Activated T-helper 2 cell treated with anti-CD3 and anti-CD28 coated beads, Interferon-gamma antibody, Interleukin-2, Interleukin-4, amounts not matched to agents 10 μg/mL and 5 μg/mL and 100 μg/mL, durations not matched to agents 14 hours and 24 hours and 36 hours (primary cell): ENCODE measurements around the gene CEP112. TPM values are rescaled to one million over a fixed set of nuclear protein-coding genes. Genes with fewer than 3 reads are reported as not detected.
"Not testable (repeated sequence)": the region's sequence is repeated elsewhere in the genome, so short reads cannot be mapped to it uniquely, and the experiment has no call there.

Source experiments
- DNase-seq: peaks from one replicate; pipeline ENCODE4 v3.0.0; 2021; ENCODE audit warnings: low spot score
- H3K27ac Mint-ChIP-seq: one replicate; pipeline ENCODE4 v1.8.0; 2021; ENCODE audit warnings: mixed read lengths
- H3K27me3 Mint-ChIP-seq: one replicate; pipeline ENCODE4 v1.8.0; 2021; ENCODE audit warnings: low read depth, mixed read lengths
- H3K36me3 Mint-ChIP-seq: one replicate; pipeline ENCODE4 v1.8.0; 2021; ENCODE audit warnings: low read depth, mixed read lengths
- H3K4me1 Mint-ChIP-seq: one replicate; pipeline ENCODE4 v1.8.0; 2021; ENCODE audit warnings: low read depth, mixed read lengths
- H3K4me3 Mint-ChIP-seq: one replicate; pipeline ENCODE4 v1.8.0; 2021; ENCODE audit warnings: low read depth, mild to moderate bottlenecking, moderate library complexity, mixed read lengths
- H3K9me3 Mint-ChIP-seq: one replicate; pipeline ENCODE4 v1.8.0; 2021; ENCODE audit warnings: mixed read lengths
- intact Hi-C: fragments of 100-400 bp; cut with micrococcal nuclease; formaldehyde crosslinking; loops from one replicate; pipeline ENCODE4 v1.15.1; 2023
- total RNA-seq: library from RNA; stranded (reverse); gene quantifications from 2 replicates; pipeline ENCODE4 v1.2.3, GENCODE V29; 2022

The CEP112 gene
- total RNA-seq, 1 donor from 2014 or later: 0.66 TPM

- Mint-ChIP-seq H3K9me3 (no peaks in the 10 kb centered on the region), H3K27ac (no peak overlapping the region), H3K4me3 (no peak overlapping the region), H3K27me3 (peaks cover 6% of the 10 kb centered on the region), H3K4me1 (no peaks in the 10 kb centered on the region), H3K36me3 (no peaks in the 10 kb centered on the region)
- DNase-seq: no peak
- intact Hi-C loops: no loop called here
Measured at GRCh38 chr17:65820811-65821210, 371.1 kb downstream of the CEP112 start.

GRCh38 chr17:65820306-65820705, 371.6 kb downstream of the CEP112 start:
- H3K4me3 Mint-ChIP-seq: no peak overlapping the region
- intact Hi-C loops: no loop called here
- peaks cover 9% of the 10 kb centered on the region for H3K27me3 Mint-ChIP-seq
- no peak overlapping the region for H3K27ac Mint-ChIP-seq
- H3K36me3 Mint-ChIP-seq: no peaks in the 10 kb centered on the region
- no peak for DNase-seq
- no peaks in the 10 kb centered on the region for H3K4me1 Mint-ChIP-seq
- no peaks in the 10 kb centered on the region for H3K9me3 Mint-ChIP-seq

GRCh38 chr17:65819810-65820209, 372.1 kb downstream of the CEP112 start:
- H3K27me3 Mint-ChIP-seq: peaks cover 11% of the 10 kb centered on the region
- intact Hi-C loops: no loop called here
- H3K27ac Mint-ChIP-seq: no peak overlapping the region
- H3K4me3 Mint-ChIP-seq: no peak overlapping the region
- no peak for DNase-seq
- H3K4me1 Mint-ChIP-seq: no peaks in the 10 kb centered on the region
- H3K9me3 Mint-ChIP-seq: no peaks in the 10 kb centered on the region
- H3K36me3 Mint-ChIP-seq: no peaks in the 10 kb centered on the region

DNA sequence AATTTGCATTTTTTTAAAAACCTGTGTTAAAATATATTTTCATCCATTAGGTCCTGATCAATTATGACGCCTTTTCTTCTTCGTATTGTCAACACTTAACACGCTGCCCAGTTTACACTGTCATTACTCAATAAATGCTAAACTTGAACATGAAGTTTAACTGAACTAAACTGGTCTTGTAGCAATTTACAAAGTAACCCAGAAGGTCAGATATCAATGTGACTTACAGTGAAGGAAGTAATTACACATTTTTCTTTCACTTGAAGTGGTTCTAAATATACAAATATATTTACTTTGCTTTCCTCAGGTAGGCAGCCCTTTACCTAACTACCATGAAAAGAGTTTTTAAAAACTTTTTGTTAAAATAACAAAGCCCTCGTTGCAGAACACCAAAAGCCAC, 374.0 kb downstream of the CEP112 start:
- H3K27me3 Mint-ChIP-seq: peaks cover 18% of the 10 kb centered on the region
- H3K27ac Mint-ChIP-seq: no peak overlapping the region
- no peak overlapping the region for H3K4me3 Mint-ChIP-seq
- H3K9me3 Mint-ChIP-seq: no peaks in the 10 kb centered on the region
- no peaks in the 10 kb centered on the region for H3K4me1 Mint-ChIP-seq
- no peak for DNase-seq
- no peaks in the 10 kb centered on the region for H3K36me3 Mint-ChIP-seq
- intact Hi-C loops: no loop called here

DNA sequence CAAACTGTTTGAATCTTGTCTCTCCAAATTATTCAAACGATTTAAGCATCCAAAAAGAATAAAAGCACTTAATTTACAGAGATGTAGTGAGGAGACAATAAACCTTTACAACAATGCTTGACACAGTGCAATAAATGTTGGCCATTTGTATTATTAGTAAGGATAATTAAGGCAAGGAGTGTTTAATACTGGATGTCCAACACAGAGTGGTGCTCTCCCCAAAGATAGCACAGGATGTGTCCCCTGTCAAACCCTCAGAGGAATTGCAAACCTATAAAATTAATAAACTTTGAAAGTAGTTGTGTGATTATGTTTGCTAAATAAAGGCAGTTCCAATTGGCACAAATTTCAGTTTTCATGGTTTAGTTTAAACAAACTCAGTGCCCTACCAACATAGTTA, 377.5 kb downstream of the CEP112 start:
- H3K9me3 Mint-ChIP-seq: peaks cover 15% of the 10 kb centered on the region
- peaks cover 3% of the 10 kb centered on the region for H3K4me1 Mint-ChIP-seq
- no peaks in the 10 kb centered on the region for H3K36me3 Mint-ChIP-seq

DNA sequence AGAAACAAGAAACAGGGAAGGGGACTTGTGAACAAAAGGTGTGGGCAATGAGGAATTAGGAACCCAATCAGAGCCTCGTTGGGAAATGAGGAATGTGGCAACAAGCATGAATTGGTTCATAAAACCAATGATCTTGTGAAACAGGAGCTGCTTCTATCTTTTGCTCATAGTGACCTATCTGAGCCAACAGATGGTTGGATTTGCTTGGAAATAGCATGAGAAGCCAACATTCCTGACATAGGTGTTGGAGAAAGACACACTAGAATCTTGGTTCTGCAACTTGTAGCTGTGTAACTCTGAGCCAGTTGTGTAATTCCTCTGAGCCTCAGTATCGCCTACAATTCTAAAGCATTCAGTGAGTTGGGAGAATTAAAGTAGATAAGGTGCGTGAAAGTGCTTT, 378.6 kb downstream of the CEP112 start:
- Mint-ChIP-seq H3K4me3 (no peak overlapping the region), H3K27me3 (peaks cover 15% of the 10 kb centered on the region), H3K9me3 (peaks cover 26% of the 10 kb centered on the region), H3K36me3 (peaks cover 3% of the 10 kb centered on the region), H3K27ac (no peak overlapping the region), H3K4me1 (peaks cover 13% of the 10 kb centered on the region)
- DNase-seq: no peak
- intact Hi-C loops: no loop called here

More for the DNA sequence above, 377.5 kb downstream of the CEP112 start:
- H3K4me3 Mint-ChIP-seq: no peak overlapping the region
- no peak for DNase-seq
- intact Hi-C loops: no loop called here
- peaks cover 17% of the 10 kb centered on the region for H3K27me3 Mint-ChIP-seq
- H3K27ac Mint-ChIP-seq: no peak overlapping the region

DNA sequence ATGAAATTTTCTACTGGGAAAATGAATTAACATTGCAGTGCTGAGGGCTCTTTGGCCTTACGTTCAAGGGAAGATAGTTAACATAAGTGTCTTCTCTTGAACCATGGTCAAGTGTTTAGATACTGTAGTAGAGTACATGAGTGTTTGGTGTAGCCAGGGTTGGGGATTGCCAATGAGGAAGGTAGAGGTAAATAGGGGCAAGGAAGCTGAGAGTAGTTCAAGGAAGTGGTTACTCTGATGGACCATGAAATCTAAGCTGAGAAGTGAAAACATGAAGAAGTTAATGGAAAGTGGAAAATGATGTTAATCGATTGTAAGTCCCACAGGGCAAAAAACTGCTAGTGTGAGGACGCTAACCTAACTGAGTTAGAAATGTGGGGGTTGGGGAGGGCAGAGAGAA, 380.9 kb downstream of the CEP112 start:
- Mint-ChIP-seq H3K36me3 (peaks cover 10% of the 10 kb centered on the region), H3K9me3 (peaks cover 41% of the 10 kb centered on the region), H3K4me1 (peaks cover 13% of the 10 kb centered on the region), H3K27me3 (peaks cover 12% of the 10 kb centered on the region), H3K27ac (no peak overlapping the region), H3K4me3 (no peak overlapping the region)
- intact Hi-C loops: no loop called here
- no peak for DNase-seq

DNA sequence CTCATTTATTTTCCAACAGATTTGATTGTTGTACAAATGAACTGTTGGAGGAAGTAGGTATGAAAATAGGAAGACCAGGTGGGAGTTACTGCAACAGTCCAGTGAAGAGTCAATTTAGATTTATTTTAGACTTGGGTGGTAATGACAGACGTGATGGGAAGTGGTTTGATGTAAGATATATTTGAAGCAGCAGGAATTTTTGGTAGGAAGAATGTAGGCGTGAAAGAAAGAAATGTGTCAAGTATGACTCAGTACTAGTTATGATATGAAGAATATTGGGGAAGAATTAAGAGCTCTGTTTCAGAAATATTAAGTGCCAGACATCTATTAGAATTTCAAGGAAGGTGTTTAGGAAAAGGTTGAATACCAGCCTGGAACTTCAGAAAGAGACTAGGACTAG, 382.6 kb downstream of the CEP112 start:
- peaks cover 48% of the 10 kb centered on the region for H3K9me3 Mint-ChIP-seq
- peaks cover 13% of the 10 kb centered on the region for H3K4me1 Mint-ChIP-seq
- no peak overlapping the region for H3K4me3 Mint-ChIP-seq
- DNase-seq: no peak
- intact Hi-C loops: loop anchor here (10.0 kb wide), 1 partner anchor 105 kb away; no protein-coding TSS in a partner anchor
- H3K27me3 Mint-ChIP-seq: peaks cover 8% of the 10 kb centered on the region
- H3K36me3 Mint-ChIP-seq: peaks cover 10% of the 10 kb centered on the region
- peak overlapping the region; percentile 1 for H3K27ac Mint-ChIP-seq

- Mint-ChIP-seq H3K4me1 (peaks cover 13% of the 10 kb centered on the region), H3K9me3 (peaks cover 50% of the 10 kb centered on the region), H3K36me3 (peaks cover 10% of the 10 kb centered on the region)
- intact Hi-C loops: loop anchor here (10.0 kb wide), 1 partner anchor 106 kb away; no protein-coding TSS in a partner anchor
- H3K4me3 Mint-ChIP-seq, DNase-seq, H3K27ac Mint-ChIP-seq, H3K27me3 Mint-ChIP-seq: not testable (repeated sequence)
Measured at GRCh38 chr17:65808566-65808965, 383.4 kb downstream of the CEP112 start.

GRCh38 chr17:65807361-65807760, 384.6 kb downstream of the CEP112 start:
- Mint-ChIP-seq H3K27ac (no peak overlapping the region), H3K9me3 (peaks cover 60% of the 10 kb centered on the region)
- DNase-seq: no peak

GRCh38 chr17:65801513-65801912, 390.4 kb downstream of the CEP112 start:
- Mint-ChIP-seq H3K4me1 (peaks cover 22% of the 10 kb centered on the region), H3K36me3 (peaks cover 12% of the 10 kb centered on the region), H3K27ac (no peak overlapping the region), H3K27me3 (no peaks in the 10 kb centered on the region), H3K4me3 (no peak overlapping the region), H3K9me3 (peaks cover 36% of the 10 kb centered on the region)
- no peak for DNase-seq
- intact Hi-C loops: loop anchor here (2.0 to 10.0 kb wide), 2 partner anchors 113 to 287 kb away; no protein-coding TSS in a partner anchor

More at GRCh38 chr17:65807361-65807760, 384.6 kb downstream of the CEP112 start:
- intact Hi-C loops: loop anchor here (10.0 kb wide), 1 partner anchor 107 kb away; no protein-coding TSS in a partner anchor
- H3K27me3 Mint-ChIP-seq: no peaks in the 10 kb centered on the region
- H3K4me3 Mint-ChIP-seq: no peak overlapping the region
- peaks cover 13% of the 10 kb centered on the region for H3K4me1 Mint-ChIP-seq
- peaks cover 15% of the 10 kb centered on the region for H3K36me3 Mint-ChIP-seq

- Mint-ChIP-seq H3K9me3 (peaks cover 31% of the 10 kb centered on the region), H3K36me3 (peaks cover 11% of the 10 kb centered on the region), H3K27ac (no peak overlapping the region), H3K4me1 (peaks cover 22% of the 10 kb centered on the region), H3K4me3 (no peak overlapping the region), H3K27me3 (no peaks in the 10 kb centered on the region)
- intact Hi-C loops: loop anchor here (1.0 to 10.0 kb wide), 3 partner anchors 114 to 286 kb away; no protein-coding TSS in a partner anchor
- DNase-seq: no peak
Measured at GRCh38 chr17:65800655-65801054, 391.3 kb downstream of the CEP112 start.

- Mint-ChIP-seq H3K4me1 (peaks cover 22% of the 10 kb centered on the region), H3K36me3 (peaks cover 11% of the 10 kb centered on the region), H3K27ac (peak overlapping the region; percentile 72), H3K9me3 (peaks cover 26% of the 10 kb centered on the region), H3K27me3 (no peaks in the 10 kb centered on the region), H3K4me3 (no peak overlapping the region)
- no peak for DNase-seq
- intact Hi-C loops: loop anchor here (1.0 to 10.0 kb wide), 6 partner anchors 18 to 573 kb away; no protein-coding TSS in a partner anchor
Measured at GRCh38 chr17:65799869-65800268, 392.1 kb downstream of the CEP112 start.
